Measurements from ENCODE around the gene VWA1. TPM values are rescaled to one million over a fixed set of nuclear protein-coding genes. Genes with fewer than 3 reads are reported as not detected.
"Not testable (repeated sequence)": the region's sequence is repeated elsewhere in the genome, so short reads cannot be mapped to it uniquely, and the experiment has no call there.

Gene VWA1
- total and polyA plus RNA-seq, 2 experiments from 2014 or later, result 7.2 to 31.5 TPM

DNA sequence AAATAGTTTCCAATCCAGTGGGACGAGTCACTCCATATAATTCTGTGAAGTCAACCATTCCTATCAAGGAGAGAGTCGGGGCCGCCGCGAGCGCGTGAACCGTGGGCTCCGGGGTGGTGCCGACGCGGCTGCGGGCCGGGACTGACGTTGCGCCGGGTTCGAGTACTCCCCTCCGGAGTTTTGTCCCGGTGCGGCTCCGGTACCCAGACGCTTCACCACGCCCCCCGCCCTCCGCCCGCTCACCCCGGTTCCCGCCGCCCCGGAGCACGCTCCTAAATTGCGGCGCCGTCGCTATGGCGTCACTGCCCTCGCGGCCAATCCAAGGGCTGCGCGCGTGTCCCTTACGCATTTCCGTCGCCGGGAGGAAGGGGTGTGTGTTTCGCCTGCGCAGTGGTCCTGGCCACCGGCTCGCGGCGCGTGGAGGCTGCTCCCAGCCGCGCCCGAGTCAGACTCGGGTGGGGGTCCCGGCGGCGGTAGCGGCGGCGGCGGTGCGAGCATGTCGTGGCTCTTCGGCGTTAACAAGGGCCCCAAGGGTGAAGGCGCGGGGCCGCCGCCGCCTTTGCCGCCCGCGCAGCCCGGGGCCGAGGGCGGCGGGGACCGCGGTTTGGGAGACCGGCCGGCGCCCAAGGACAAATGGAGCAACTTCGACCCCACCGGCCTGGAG is 36.0 kb downstream of the VWA1 start, which contains the start of gene ATAD3B (continued):
- TF ChIP-seq, protein P1, sequence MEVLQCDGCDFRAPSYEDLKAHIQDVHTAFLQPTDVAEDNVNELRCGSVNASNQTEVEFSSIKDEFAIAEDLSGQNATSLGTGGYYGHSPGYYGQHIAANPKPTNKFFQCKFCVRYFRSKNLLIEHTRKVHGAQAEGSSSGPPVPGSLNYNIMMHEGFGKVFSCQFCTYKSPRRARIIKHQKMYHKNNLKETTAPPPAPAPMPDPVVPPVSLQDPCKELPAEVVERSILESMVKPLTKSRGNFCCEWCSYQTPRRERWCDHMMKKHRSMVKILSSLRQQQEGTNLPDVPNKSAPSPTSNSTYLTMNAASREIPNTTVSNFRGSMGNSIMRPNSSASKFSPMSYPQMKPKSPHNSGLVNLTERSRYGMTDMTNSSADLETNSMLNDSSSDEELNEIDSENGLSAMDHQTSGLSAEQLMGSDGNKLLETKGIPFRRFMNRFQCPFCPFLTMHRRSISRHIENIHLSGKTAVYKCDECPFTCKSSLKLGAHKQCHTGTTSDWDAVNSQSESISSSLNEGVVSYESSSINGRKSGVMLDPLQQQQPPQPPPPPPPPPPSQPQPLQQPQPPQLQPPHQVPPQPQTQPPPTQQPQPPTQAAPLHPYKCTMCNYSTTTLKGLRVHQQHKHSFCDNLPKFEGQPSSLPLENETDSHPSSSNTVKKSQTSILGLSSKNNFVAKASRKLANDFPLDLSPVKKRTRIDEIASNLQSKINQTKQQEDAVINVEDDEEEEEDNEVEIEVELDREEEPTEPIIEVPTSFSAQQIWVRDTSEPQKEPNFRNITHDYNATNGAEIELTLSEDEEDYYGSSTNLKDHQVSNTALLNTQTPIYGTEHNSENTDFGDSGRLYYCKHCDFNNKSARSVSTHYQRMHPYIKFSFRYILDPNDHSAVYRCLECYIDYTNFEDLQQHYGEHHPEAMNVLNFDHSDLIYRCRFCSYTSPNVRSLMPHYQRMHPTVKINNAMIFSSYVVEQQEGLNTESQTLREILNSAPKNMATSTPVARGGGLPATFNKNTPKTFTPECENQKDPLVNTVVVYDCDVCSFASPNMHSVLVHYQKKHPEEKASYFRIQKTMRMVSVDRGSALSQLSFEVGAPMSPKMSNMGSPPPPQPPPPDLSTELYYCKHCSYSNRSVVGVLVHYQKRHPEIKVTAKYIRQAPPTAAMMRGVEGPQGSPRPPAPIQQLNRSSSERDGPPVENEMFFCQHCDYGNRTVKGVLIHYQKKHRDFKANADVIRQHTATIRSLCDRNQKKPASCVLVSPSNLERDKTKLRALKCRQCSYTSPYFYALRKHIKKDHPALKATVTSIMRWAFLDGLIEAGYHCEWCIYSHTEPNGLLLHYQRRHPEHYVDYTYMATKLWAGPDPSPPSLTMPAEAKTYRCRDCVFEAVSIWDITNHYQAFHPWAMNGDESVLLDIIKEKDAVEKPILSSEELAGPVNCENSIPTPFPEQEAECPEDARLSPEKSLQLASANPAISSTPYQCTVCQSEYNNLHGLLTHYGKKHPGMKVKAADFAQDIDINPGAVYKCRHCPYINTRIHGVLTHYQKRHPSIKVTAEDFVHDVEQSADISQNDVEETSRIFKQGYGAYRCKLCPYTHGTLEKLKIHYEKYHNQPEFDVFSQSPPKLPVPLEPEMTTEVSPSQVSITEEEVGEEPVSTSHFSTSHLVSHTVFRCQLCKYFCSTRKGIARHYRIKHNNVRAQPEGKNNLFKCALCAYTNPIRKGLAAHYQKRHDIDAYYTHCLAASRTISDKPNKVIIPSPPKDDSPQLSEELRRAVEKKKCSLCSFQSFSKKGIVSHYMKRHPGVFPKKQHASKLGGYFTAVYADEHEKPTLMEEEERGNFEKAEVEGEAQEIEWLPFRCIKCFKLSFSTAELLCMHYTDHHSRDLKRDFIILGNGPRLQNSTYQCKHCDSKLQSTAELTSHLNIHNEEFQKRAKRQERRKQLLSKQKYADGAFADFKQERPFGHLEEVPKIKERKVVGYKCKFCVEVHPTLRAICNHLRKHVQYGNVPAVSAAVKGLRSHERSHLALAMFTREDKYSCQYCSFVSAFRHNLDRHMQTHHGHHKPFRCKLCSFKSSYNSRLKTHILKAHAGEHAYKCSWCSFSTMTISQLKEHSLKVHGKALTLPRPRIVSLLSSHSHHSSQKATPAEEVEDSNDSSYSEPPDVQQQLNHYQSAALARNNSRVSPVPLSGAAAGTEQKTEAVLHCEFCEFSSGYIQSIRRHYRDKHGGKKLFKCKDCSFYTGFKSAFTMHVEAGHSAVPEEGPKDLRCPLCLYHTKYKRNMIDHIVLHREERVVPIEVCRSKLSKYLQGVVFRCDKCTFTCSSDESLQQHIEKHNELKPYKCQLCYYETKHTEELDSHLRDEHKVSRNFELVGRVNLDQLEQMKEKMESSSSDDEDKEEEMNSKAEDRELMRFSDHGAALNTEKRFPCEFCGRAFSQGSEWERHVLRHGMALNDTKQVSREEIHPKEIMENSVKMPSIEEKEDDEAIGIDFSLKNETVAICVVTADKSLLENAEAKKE (CRISPR knock-in tag; IDR thresholded peaks at IDR 0.05), result no peak
- no peak for TF ChIP-seq EZH2phosphoT487 (IDR thresholded peaks at IDR 0.05; ENCODE audit: unreplicated experiment)

DNA sequence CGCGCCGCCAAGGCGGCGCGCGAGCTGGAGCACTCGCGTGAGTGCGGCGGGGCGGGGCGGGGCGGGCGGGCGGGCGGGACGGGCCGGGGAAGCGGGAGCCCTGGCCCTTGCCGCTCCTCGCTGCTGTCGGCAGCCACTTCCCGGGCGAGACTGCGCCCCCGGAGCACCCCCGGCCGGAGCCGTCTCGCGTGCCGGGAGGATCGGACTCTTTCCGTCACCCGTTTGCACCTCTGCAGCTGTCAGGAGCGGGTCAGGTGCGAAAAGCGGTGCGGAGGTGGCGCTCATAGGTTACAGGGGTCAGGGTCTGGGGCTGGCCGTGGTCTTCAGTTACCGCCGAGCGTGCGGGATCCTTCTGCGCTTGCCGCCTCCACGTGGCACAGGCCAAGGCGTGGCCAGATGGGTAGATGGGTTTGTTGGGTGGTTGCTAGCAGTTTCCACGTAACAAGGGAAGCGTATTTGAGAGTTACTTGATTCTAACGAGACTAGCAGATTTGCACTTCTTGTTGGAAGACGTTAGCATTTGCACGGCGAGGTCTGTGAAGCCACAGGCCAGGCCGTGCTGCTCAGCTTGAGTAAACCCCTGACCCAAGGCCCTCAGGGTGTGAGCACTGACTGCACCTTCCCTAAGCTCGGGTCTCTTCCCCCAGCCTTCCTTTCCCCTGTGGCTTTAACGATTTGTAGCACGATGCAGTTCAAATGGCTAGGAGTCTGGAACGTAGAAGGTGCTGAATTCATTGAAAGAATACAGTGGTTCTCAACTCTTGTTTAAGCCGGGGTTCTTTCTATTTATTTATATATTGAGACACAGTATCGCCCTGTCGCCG is 36.8 kb downstream of the VWA1 start:
- not testable (repeated sequence) for H3K4me1 Mint-ChIP-seq; H2AFZ ChIP-seq; DNase-seq (ENCODE audit: low spot score); H3K4me1 ChIP-seq (ENCODE audit: insufficient read depth); H3K9me3 Mint-ChIP-seq; H3K27ac Mint-ChIP-seq; H3K36me3 ChIP-seq (ENCODE audit: insufficient read depth); H3K9me2 ChIP-seq (ENCODE audit: insufficient read depth); H3K27me3 ChIP-seq (ENCODE audit: insufficient read depth); H4K20me1 ChIP-seq (replicated peaks; ENCODE audit: insufficient read depth)
- Mint-ChIP-seq H3K4me3 (peak overlapping the region; percentile 81), H3K36me3 (ENCODE audit: low read depth) (peaks cover 13% of the 10 kb centered on the region), H3K27me3 (ENCODE audit: insufficient read depth, low read depth, poor library complexity) (peaks cover 10% of the 10 kb centered on the region)
- peaks cover 36% of the 10 kb centered on the region for H3K79me2 ChIP-seq (replicated peaks; ENCODE audit: insufficient read depth)
- peak overlapping the region; percentile 87 for H3K4me2 ChIP-seq
- ATAC-seq, result peak; percentile 20
- peak overlapping the region; percentile 83 for H3K4me3 ChIP-seq
- peaks cover 18% of the 10 kb centered on the region for H3F3A ChIP-seq (replicated peaks; ENCODE audit: low read depth)
- H3K27ac ChIP-seq (ENCODE audit: low read depth), result 0 out of 2 replicates have a peak overlapping the region, but pooled peaks have one; percentile 45

DNA sequence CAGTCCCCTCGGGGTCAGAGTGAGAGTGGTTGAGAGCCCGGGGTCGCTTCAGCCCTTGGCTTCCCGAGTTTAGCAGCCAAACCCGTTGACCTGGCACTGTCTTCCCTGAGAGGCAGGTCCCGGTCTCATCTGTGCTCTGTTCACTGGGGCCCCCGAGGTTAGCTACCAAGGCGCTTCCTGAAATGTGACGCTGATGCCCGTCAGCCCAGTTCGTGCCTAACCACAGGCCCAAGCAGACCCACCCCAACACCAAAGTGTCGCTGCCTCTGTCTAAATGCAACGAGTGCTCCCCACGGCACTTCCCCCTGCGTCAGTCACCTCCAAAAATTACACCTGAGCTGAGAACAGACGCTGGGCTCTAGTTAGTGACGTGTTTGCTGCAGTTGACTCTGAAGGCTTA is 40.5 kb downstream of the VWA1 start:
- H3K79me2 ChIP-seq (replicated peaks; ENCODE audit: insufficient read depth), result peaks cover 36% of the 10 kb centered on the region
- H3K27me3 ChIP-seq (ENCODE audit: insufficient read depth); H3K4me1 Mint-ChIP-seq: not testable (repeated sequence)

More for the DNA sequence above, 40.5 kb downstream of the VWA1 start:
- H3F3A ChIP-seq (replicated peaks; ENCODE audit: low read depth), result peaks cover 10% of the 10 kb centered on the region
- H3K9me3 Mint-ChIP-seq; H2AFZ ChIP-seq; H3K36me3 ChIP-seq (ENCODE audit: insufficient read depth); H3K27ac Mint-ChIP-seq; H3K4me1 ChIP-seq (ENCODE audit: insufficient read depth); H3K9me2 ChIP-seq (ENCODE audit: insufficient read depth); DNase-seq (ENCODE audit: low spot score); H3K4me3 Mint-ChIP-seq; H3K4me3 ChIP-seq; H3K4me2 ChIP-seq; ATAC-seq; H3K27ac ChIP-seq (ENCODE audit: low read depth): not testable (repeated sequence)
- peaks cover 13% of the 10 kb centered on the region for H3K27me3 Mint-ChIP-seq (ENCODE audit: insufficient read depth, low read depth, poor library complexity)
- H4K20me1 ChIP-seq (replicated peaks; ENCODE audit: insufficient read depth), result peaks cover 13% of the 10 kb centered on the region
- H3K36me3 Mint-ChIP-seq (ENCODE audit: low read depth), result peaks cover 42% of the 10 kb centered on the region
